OCI-LY7 (cell line): Measurements from ENCODE around the gene C1orf146. TPM values are rescaled to one million over a fixed set of nuclear protein-coding genes. Genes with fewer than 3 reads are reported as not detected.
"Not testable (repeated sequence)": the region's sequence is repeated elsewhere in the genome, so short reads cannot be mapped to it uniquely, and the experiment has no call there.

Experiments
- BruUV-seq: library from RNA; stranded (reverse); fragments of 400-500 nt; replicated peaks from 2 replicates; lab custom pipeline; 2021; lab: Mats Ljungman, UMichigan
- CTCF ChIA-PET: fragments of 300-600 bp; sonication (Branson Sonifier 250); formaldehyde crosslinking; loops from one replicate; lab custom pipeline; 2022; ENCODE audit warnings: antibody characterized with exemption; ENCODE audit not compliant: unreplicated experiment; lab: Charles Lee
- POLR2A ChIA-PET: fragments of 300-600 bp; sonication (Branson Sonifier 250); formaldehyde crosslinking; loops from one replicate; lab custom pipeline; 2022; ENCODE audit warnings: antibody characterized with exemption; lab: Charles Lee
- DNase-seq: peaks from one replicate; pipeline ENCODE4 v3.0.0-alpha.2; 2015; ENCODE audit warnings: low spot score
- H2AFZ ChIP-seq: fragments of 200-600 bp; sonication (generic), shearing (Covaris generic); 2 replicates; pipeline ENCODE4 v1.6.1; 2014; ENCODE audit warnings: mild to moderate bottlenecking, antibody characterized with exemption, low read length, moderate library complexity
- H3K27ac ChIP-seq: fragments of 200-600 bp; sonication (generic); 2 replicates; pipeline ENCODE4 v1.5.1; 2014; ENCODE audit warnings: mixed run types, low read depth, mild to moderate bottlenecking, moderate library complexity, low read length, inconsistent platforms; ENCODE audit not compliant: poor library complexity, severe bottlenecking
- H3K36me3 ChIP-seq: fragments of 200-600 bp; sonication (generic); 2 replicates; pipeline ENCODE4 v1.6.1; 2014; ENCODE audit warnings: mild to moderate bottlenecking, antibody characterized with exemption, low read length, moderate library complexity, mixed read lengths; ENCODE audit not compliant: insufficient read depth
- H3K4me1 ChIP-seq: fragments of 200-600 bp; sonication (generic); 2 replicates; pipeline ENCODE4 v1.5.1; 2014; ENCODE audit warnings: mild to moderate bottlenecking, low read length; ENCODE audit not compliant: insufficient read depth, poor library complexity, severe bottlenecking
- H3K4me2 ChIP-seq: fragments of 200-600 bp; sonication (generic); 2 replicates; pipeline ENCODE4 v1.6.1; 2014; ENCODE audit warnings: mild to moderate bottlenecking, low read length
- H3K4me3 ChIP-seq: fragments of 200-600 bp; sonication (generic); 2 replicates; pipeline ENCODE4 v1.5.1; 2014; ENCODE audit warnings: mild to moderate bottlenecking, low read depth, low read length; ENCODE audit not compliant: poor library complexity, severe bottlenecking
- H3K79me2 ChIP-seq: fragments of 200-600 bp; sonication (generic); 2 replicates; pipeline ENCODE4 v1.6.1; 2016; ENCODE audit warnings: low read depth, mild to moderate bottlenecking, low read length, moderate library complexity, mixed read lengths; ENCODE audit not compliant: insufficient read depth
- H3K9me2 ChIP-seq: fragments of 200-600 bp; sonication (generic); 2 replicates; pipeline ENCODE4 v1.6.1; 2016; ENCODE audit warnings: mild to moderate bottlenecking, low read length, mixed read lengths; ENCODE audit not compliant: insufficient read depth
- H3K9me3 ChIP-seq: fragments of 200-600 bp; sonication (generic); 2 replicates; pipeline ENCODE4 v1.6.1; 2014; ENCODE audit warnings: mild to moderate bottlenecking, mixed run types, low read length, mixed read lengths
- H4K20me1 ChIP-seq: fragments of 200-600 bp; sonication (generic); 2 replicates; pipeline ENCODE4 v1.6.1; 2014; ENCODE audit warnings: mild to moderate bottlenecking, antibody characterized with exemption, low read length, moderate library complexity, mixed read lengths; ENCODE audit not compliant: insufficient read depth
- EZH2phosphoT487 ChIP-seq: fragments of 200-600 bp; sonication (generic); IDR thresholded peaks from 2 replicates; pipeline ENCODE4 v1.6.1; 2018; ENCODE audit warnings: low read depth, borderline replicate concordance, mild to moderate bottlenecking, mixed run types, antibody characterized with exemption, low read length, moderate library complexity, mixed read lengths
- intact Hi-C: fragments of 100-400 bp; cut with micrococcal nuclease; formaldehyde crosslinking; loops from one replicate; pipeline ENCODE4 v1.10.0; 2022; ENCODE audit not compliant: unreplicated experiment
- total RNA-seq, 2 experiments: library from RNA; depleted of rRNA in 1 of 2; stranded (reverse); fragments of >200 nt in 1 of 2; shearing (Covaris generic) in 1 of 2; gene quantifications; 2 replicates each; pipeline ENCODE4 v1.2.3, GENCODE V29; 2014 to 2022
- TF ChIP-seq, protein P1 (sequence below): fragments of 200-600 bp; sonication (generic); conservative IDR thresholded peaks from 2 replicates; pipeline ENCODE4 v1.5.1; 2014; ENCODE audit warnings: mild to moderate bottlenecking, antibody characterized with exemption, low read length, moderate library complexity, mixed read lengths

C1orf146 gene
- total RNA-seq, 2 experiments from 2014 or later = not detected

DNA sequence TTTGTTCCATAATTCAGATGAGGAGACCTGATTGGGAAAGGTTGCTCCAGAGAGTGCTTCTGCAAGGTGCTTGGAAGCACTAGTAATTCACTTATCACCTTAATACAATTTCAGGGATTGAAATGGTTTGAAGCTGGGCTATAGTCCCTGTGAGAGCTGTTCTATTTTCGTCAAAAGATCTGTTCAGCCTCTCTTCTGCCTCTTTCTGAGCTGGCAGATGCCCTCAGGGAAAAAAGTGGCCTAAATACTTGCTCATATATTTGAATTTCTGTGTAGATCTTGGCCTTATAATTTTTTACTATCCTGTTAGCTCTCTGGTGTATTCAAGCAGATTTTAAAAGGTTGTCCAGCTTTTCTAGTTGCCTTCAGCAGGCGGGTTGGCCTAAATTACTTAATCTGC, 22.3 kb downstream of the C1orf146 start:
- H3K27ac ChIP-seq = no peak overlapping the region
- H4K20me1 ChIP-seq = no peaks in the 10 kb centered on the region
- no peak overlapping the region for H2AFZ ChIP-seq
- H3K9me2 ChIP-seq = no peaks in the 10 kb centered on the region
- H3K79me2 ChIP-seq = no peaks in the 10 kb centered on the region
- no peak for DNase-seq
- TF ChIP-seq EZH2phosphoT487 = no peak
- TF ChIP-seq, protein P1, sequence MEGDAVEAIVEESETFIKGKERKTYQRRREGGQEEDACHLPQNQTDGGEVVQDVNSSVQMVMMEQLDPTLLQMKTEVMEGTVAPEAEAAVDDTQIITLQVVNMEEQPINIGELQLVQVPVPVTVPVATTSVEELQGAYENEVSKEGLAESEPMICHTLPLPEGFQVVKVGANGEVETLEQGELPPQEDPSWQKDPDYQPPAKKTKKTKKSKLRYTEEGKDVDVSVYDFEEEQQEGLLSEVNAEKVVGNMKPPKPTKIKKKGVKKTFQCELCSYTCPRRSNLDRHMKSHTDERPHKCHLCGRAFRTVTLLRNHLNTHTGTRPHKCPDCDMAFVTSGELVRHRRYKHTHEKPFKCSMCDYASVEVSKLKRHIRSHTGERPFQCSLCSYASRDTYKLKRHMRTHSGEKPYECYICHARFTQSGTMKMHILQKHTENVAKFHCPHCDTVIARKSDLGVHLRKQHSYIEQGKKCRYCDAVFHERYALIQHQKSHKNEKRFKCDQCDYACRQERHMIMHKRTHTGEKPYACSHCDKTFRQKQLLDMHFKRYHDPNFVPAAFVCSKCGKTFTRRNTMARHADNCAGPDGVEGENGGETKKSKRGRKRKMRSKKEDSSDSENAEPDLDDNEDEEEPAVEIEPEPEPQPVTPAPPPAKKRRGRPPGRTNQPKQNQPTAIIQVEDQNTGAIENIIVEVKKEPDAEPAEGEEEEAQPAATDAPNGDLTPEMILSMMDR = no peak
- BruUV-seq = no TSS peak
- intact Hi-C loops = no loop called here
- POLR2A ChIA-PET = interaction anchor here (0.8 kb wide), 1 partner anchor 9 kb away, joined by 3 read pairs; no protein-coding TSS in a partner anchor
- H3K4me3 ChIP-seq = no peak overlapping the region
- no peaks in the 10 kb centered on the region for H3K4me1 ChIP-seq
- no peak overlapping the region for H3K4me2 ChIP-seq
- CTCF ChIA-PET = no interaction called here
- H3K36me3 ChIP-seq = no peaks in the 10 kb centered on the region
- H3K9me3 ChIP-seq = no peaks in the 10 kb centered on the region

DNA sequence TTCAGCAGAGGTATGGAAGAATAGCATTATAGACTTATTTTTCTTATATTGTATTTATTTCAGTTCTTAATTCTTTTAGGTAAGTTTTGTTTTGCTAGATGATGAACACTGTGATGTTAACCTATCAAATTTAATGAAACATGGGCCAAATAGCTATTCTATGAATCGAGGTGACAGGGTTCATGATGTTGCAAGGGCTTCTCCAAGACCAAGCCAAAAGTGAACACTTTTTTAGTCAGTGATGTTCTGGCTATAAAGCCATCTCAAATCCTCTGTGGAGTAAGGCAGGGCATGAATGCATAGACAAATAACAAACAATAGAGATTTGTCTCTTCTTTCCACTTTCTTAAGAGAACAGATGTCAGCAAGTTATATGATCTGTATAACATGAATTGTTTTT, 26.7 kb downstream of the C1orf146 start:
- Histone ChIP-seq H3K4me1 (no peaks in the 10 kb centered on the region), H3K36me3 (peaks cover 11% of the 10 kb centered on the region; the same call in 1 of the 2 replicates), H3K79me2 (no peaks in the 10 kb centered on the region), H3K4me3 (no peak overlapping the region), H3K9me3 (no peaks in the 10 kb centered on the region), H4K20me1 (no peaks in the 10 kb centered on the region), H3K4me2 (no peak overlapping the region), H3K27ac (no peak overlapping the region), H3K9me2 (no peaks in the 10 kb centered on the region), H2AFZ (no peak overlapping the region)
- no peak for DNase-seq
- TF ChIP-seq, protein P1 = no peak
- TF ChIP-seq EZH2phosphoT487 = no peak
- ChIA-PET POLR2A (no interaction called here), CTCF (no interaction called here)
- intact Hi-C loops = no loop called here
- no TSS peak for BruUV-seq

DNA sequence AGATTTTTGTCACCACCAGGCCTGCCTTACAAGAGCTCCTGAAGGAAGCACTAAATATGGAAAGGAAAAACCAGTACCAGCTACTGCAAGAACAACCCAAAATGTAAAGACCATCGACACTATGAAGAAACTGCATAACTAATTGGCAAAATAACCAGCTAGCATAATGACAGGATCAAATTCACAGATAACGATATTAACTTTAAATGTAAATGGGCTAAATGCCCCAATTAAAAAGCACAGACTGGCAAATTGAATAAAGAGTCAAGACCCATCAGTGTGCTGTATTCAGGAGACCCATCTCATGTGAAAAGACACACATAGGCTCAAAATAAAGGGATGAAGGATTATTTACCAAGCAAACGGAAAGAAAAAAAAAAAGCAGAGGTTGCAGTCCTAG, 37.0 kb downstream of the C1orf146 start:
- H3K4me3 ChIP-seq, H2AFZ ChIP-seq, CTCF ChIA-PET, POLR2A ChIA-PET, H3K4me2 ChIP-seq, H3K79me2 ChIP-seq, H3K9me2 ChIP-seq, intact Hi-C loops, H3K9me3 ChIP-seq, H3K4me1 ChIP-seq, H3K27ac ChIP-seq, H4K20me1 ChIP-seq, BruUV-seq, DNase-seq: not testable (repeated sequence)
- peaks cover 18% of the 10 kb centered on the region for H3K36me3 ChIP-seq
